ENCODE data around the gene RNH1. TPM values are rescaled to one million over a fixed set of nuclear protein-coding genes. Genes with fewer than 3 reads are reported as not detected.

The RNH1 gene
- polyA plus RNA-seq, 1 donor from 2014 or later, result 71.8 TPM

DNA sequence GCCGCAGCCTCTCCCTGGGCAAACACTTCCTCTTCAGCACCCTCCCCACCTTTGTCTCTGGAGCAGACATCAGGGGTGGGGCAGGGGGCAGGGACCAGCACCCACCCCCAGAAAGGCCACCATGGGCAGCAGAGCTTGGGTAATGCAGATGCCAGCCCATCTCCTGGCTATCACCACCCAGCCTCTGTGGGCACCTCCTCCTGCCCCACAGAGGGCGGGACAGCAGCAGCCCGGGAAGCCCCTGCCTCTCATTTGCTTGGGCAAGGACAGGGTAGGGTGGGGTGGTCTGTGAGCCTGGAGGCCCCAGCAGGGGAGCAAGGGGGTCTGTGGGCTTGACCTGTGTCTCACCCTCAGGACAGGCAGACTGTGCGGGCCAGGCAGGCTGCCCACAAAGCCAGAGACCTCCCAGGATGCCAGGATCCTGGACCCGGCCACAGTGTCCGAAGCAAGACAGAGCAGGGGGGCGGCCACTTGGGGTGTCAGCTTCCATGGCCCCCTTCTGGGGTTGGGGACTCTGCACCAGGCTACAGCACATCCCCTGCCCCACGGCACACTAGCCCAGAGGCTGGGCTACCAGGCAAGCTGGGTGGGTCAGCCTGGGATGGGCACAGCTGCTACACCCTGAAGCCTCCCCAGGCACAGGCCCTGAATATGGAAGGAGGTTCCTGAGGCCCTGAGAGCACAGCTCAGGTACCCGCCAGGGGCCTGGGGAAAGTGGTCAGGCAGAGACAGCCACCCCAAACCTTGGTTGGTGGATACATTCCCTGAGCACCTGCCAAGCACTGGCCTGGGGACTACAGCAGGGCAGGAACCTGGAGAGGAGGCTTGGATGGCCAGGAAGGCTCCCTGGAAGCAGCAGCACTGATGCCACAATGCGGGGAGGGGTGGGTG, 4.5 kb downstream of the RNH1 start:
- H3K9me3 ChIP-seq (ENCODE audit: low read length), result no peaks in the 10 kb centered on the region
- H4K20me1 ChIP-seq (ENCODE audit: insufficient read depth), result no peaks in the 10 kb centered on the region
- no peaks in the 10 kb centered on the region for H3K9me2 ChIP-seq (ENCODE audit: insufficient read depth, low read length)
- H2AFZ ChIP-seq (ENCODE audit: low read depth, low read length), result no peak overlapping the region
- H3K4me2 ChIP-seq (ENCODE audit: low read length), result no peak overlapping the region
- peaks cover 7% of the 10 kb centered on the region for H3K36me3 ChIP-seq (ENCODE audit: insufficient read depth, low read length)
- no peaks in the 10 kb centered on the region for H3F3A ChIP-seq (ENCODE audit: insufficient read depth, low read length, poor library complexity, severe bottlenecking)
- H3K9ac ChIP-seq (ENCODE audit: low read length), result no peak overlapping the region
- H3K27ac ChIP-seq (ENCODE audit: low read length), result no peak overlapping the region
- H3K27me3 ChIP-seq (ENCODE audit: insufficient read depth, low read depth, low read length), result no peaks in the 10 kb centered on the region
- TF ChIP-seq RAD21 (conservative IDR thresholded peaks at IDR 0.05) (no peak), MXI1 (conservative IDR thresholded peaks at IDR 0.05; ENCODE audit: poor library complexity, severe bottlenecking) (no peak), POLR2AphosphoS5 (IDR thresholded peaks at IDR 0.05) (no peak)
- no peak overlapping the region for H3K4me3 ChIP-seq (ENCODE audit: low read length)
- H3K79me2 ChIP-seq (replicated peaks; ENCODE audit: insufficient read depth, low read length), result peaks cover 9% of the 10 kb centered on the region

DNA sequence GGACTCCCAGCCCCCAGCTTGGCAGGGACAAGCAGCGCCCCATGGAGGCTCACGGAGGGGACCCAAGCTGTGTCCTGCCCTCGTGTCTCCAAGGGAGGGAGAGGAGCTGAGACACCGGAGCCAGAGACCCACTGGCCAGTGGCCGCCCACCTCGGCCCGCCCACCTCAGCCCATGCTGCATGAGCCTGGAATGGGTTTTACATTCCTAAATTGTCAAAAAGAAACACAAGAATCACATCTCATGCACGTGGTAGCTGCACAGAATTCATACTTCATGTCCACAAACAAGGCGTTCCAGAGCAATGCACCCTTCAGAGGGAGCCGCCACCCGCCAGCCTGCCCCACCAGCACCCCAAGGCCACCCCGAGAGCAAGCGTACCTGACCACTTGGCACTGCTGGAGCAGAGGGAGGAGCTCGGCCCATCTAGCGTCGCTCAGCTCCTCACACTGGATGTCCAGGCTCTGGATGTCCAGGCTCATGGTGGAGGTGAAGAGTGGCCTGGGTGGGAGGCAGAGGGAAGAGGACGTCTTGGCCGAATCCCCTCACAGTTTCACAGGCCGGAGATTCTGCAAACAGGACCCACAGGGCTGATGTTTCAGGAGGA, 5.3 kb downstream of the RNH1 start:
- Histone ChIP-seq H3K9ac (ENCODE audit: low read length) (no peak overlapping the region), H3K79me2 (replicated peaks; ENCODE audit: insufficient read depth, low read length) (peaks cover 9% of the 10 kb centered on the region), H3F3A (ENCODE audit: insufficient read depth, low read length, poor library complexity, severe bottlenecking) (no peaks in the 10 kb centered on the region), H3K27ac (ENCODE audit: low read length) (no peak overlapping the region), H3K36me3 (ENCODE audit: insufficient read depth, low read length) (peaks cover 7% of the 10 kb centered on the region), H3K27me3 (ENCODE audit: insufficient read depth, low read depth, low read length) (no peaks in the 10 kb centered on the region), H3K4me2 (ENCODE audit: low read length) (no peak overlapping the region), H3K9me3 (ENCODE audit: low read length) (no peaks in the 10 kb centered on the region), H3K9me2 (ENCODE audit: insufficient read depth, low read length) (no peaks in the 10 kb centered on the region), H4K20me1 (ENCODE audit: insufficient read depth) (no peaks in the 10 kb centered on the region), H2AFZ (ENCODE audit: low read depth, low read length) (no peak overlapping the region), H3K4me3 (ENCODE audit: low read length) (no peak overlapping the region)
- TF ChIP-seq TAF1 (IDR thresholded peaks at IDR 0.05; ENCODE audit: low read depth), result no peak
- no peak for TF ChIP-seq EZH2 (IDR thresholded peaks at IDR 0.05; ENCODE audit: borderline replicate concordance, insufficient read depth, low read length, poor library complexity, severe bottlenecking)
- TF ChIP-seq POLR2AphosphoS5 (IDR thresholded peaks at IDR 0.05), result no peak
- no peak for TF ChIP-seq CTCF (IDR thresholded peaks at IDR 0.05; ENCODE audit: poor library complexity, severe bottlenecking)
- TF ChIP-seq, protein P1, sequence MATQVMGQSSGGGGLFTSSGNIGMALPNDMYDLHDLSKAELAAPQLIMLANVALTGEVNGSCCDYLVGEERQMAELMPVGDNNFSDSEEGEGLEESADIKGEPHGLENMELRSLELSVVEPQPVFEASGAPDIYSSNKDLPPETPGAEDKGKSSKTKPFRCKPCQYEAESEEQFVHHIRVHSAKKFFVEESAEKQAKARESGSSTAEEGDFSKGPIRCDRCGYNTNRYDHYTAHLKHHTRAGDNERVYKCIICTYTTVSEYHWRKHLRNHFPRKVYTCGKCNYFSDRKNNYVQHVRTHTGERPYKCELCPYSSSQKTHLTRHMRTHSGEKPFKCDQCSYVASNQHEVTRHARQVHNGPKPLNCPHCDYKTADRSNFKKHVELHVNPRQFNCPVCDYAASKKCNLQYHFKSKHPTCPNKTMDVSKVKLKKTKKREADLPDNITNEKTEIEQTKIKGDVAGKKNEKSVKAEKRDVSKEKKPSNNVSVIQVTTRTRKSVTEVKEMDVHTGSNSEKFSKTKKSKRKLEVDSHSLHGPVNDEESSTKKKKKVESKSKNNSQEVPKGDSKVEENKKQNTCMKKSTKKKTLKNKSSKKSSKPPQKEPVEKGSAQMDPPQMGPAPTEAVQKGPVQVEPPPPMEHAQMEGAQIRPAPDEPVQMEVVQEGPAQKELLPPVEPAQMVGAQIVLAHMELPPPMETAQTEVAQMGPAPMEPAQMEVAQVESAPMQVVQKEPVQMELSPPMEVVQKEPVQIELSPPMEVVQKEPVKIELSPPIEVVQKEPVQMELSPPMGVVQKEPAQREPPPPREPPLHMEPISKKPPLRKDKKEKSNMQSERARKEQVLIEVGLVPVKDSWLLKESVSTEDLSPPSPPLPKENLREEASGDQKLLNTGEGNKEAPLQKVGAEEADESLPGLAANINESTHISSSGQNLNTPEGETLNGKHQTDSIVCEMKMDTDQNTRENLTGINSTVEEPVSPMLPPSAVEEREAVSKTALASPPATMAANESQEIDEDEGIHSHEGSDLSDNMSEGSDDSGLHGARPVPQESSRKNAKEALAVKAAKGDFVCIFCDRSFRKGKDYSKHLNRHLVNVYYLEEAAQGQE (IDR thresholded peaks at IDR 0.05; ENCODE audit: borderline replicate concordance), result no peak
- no peak for TF ChIP-seq MXI1 (conservative IDR thresholded peaks at IDR 0.05; ENCODE audit: poor library complexity, severe bottlenecking)
- no peak for TF ChIP-seq RAD21 (conservative IDR thresholded peaks at IDR 0.05)
- no peak for TF ChIP-seq EP300 (conservative IDR thresholded peaks at IDR 0.05; ENCODE audit: poor library complexity, severe bottlenecking)

All from neural cell (in vitro differentiated cells).